GM23248 (cell line): ENCODE results near the gene C14orf93.

ENCODE experiments used
- EZH2 ChIP-seq: fragments of 200-600 bp; sonication (generic); IDR thresholded peaks from 2 replicates; pipeline ENCODE4 v1.6.1; 2018; ENCODE audit warnings: antibody characterized with exemption, mild to moderate bottlenecking; ENCODE audit not compliant: insufficient read depth, poor library complexity, severe bottlenecking
- EZH2phosphoT487 ChIP-seq: fragments of 200-600 bp; sonication (generic); IDR thresholded peaks from 2 replicates; pipeline ENCODE4 v1.6.1; 2018; ENCODE audit warnings: antibody characterized with exemption, moderate library complexity, mild to moderate bottlenecking, low read depth; ENCODE audit not compliant: insufficient read depth

GRCh38 chr14:22985894-22986507, 23.9 kb downstream of the C14orf93 start:
- no peak for TF ChIP-seq EZH2
- no peak for TF ChIP-seq EZH2phosphoT487
